Panc1 (cell line): ENCODE results near the gene WNK3. TPM values are rescaled to one million over a fixed set of nuclear protein-coding genes. Genes with fewer than 3 reads are reported as not detected.

ENCODE experiments used
- ATAC-seq: fragments of 200-7000 bp; cut with Tn5 transposase; 2 replicates; pipeline ENCODE4 v1.9.1; 2020; ENCODE audit warnings: mild to moderate bottlenecking, moderate library complexity
- BruUV-seq: library from RNA; stranded (reverse); fragments of 400-500 nt; replicated peaks from 2 replicates; lab custom pipeline; 2021; lab: Mats Ljungman, UMichigan
- CTCF ChIA-PET: fragments of 300-600 bp; sonication (Branson Sonifier 250); formaldehyde crosslinking; loops from one replicate; lab custom pipeline; 2022; ENCODE audit warnings: antibody characterized with exemption; lab: Charles Lee
- POLR2A ChIA-PET: fragments of 300-600 bp; sonication (Branson Sonifier 250); formaldehyde crosslinking; loops from one replicate; lab custom pipeline; 2022; ENCODE audit warnings: antibody characterized with exemption; lab: Charles Lee
- DNase-seq: peaks from one replicate; pipeline ENCODE4 v3.0.0-alpha.2; 2010; ENCODE audit warnings: low read depth, low spot score
- H3K27ac ChIP-seq: 2 replicates; pipeline ENCODE4 v1.5.1; 2011; ENCODE audit warnings: mild to moderate bottlenecking, low read length, inconsistent platforms
- H3K27me3 ChIP-seq: fragments of 200-500 bp; sonication (Bioruptor generic); 2 replicates; pipeline ENCODE4 v1.6.0; 2014; ENCODE audit warnings: low read length, inconsistent platforms; ENCODE audit not compliant: control insufficient read depth, insufficient read depth
- H3K36me3 ChIP-seq: fragments of 200-500 bp; sonication (Bioruptor generic); 2 replicates; pipeline ENCODE4 v1.5.1; 2014; ENCODE audit warnings: inconsistent platforms, mild to moderate bottlenecking, low read length, moderate library complexity; ENCODE audit not compliant: control insufficient read depth, insufficient read depth
- H3K4me1 ChIP-seq: 2 replicates; pipeline ENCODE4 v1.5.1; 2011; ENCODE audit warnings: inconsistent platforms, mild to moderate bottlenecking, low read length, moderate library complexity; ENCODE audit not compliant: control insufficient read depth, insufficient read depth
- H3K4me3 ChIP-seq, 2 experiments: 2 replicates each; pipeline ENCODE4 v1.5.1; 2011 to 2012; ENCODE audit warnings: low read depth in 2 of 2, low read length in 2 of 2, mild to moderate bottlenecking in 2 of 2, inconsistent platforms in 1 of 2, moderate library complexity in 1 of 2
- H3K9me3 ChIP-seq: fragments of 200-500 bp; sonication (Bioruptor generic); 2 replicates; pipeline ENCODE4 v1.5.1; 2014; ENCODE audit warnings: low read depth, mild to moderate bottlenecking, inconsistent platforms, low read length, moderate library complexity; ENCODE audit not compliant: control insufficient read depth, insufficient read depth
- CTCF ChIP-seq: fragments of 450-650 bp; IDR thresholded peaks from 2 replicates; pipeline ENCODE4 v1.5.1; 2017; ENCODE audit warnings: mild to moderate bottlenecking
- POLR2AphosphoS5 ChIP-seq: IDR thresholded peaks from 2 replicates; pipeline ENCODE4 v1.6.1; 2012; ENCODE audit warnings: mild to moderate bottlenecking, low read depth, low read length, moderate library complexity
- REST ChIP-seq, 2 experiments: IDR thresholded peaks; 2 replicates each; pipeline ENCODE4 v1.6.1; 2011 to 2012; ENCODE audit warnings: low read depth in 2 of 2, control low read depth in 1 of 2, low read length in 1 of 2, mild to moderate bottlenecking in 1 of 2, moderate library complexity in 1 of 2; ENCODE audit not compliant: insufficient read depth in 1 of 2
- SIN3A ChIP-seq: IDR thresholded peaks from 2 replicates; pipeline ENCODE4 v1.6.1; 2012; ENCODE audit warnings: low read depth, mild to moderate bottlenecking, low read length, moderate library complexity, borderline replicate concordance; ENCODE audit not compliant: insufficient read depth
- TCF7L2 ChIP-seq: IDR thresholded peaks from 2 replicates; pipeline ENCODE4 v1.6.1; 2011; ENCODE audit warnings: mild to moderate bottlenecking, low read depth, low read length, inconsistent platforms
- in situ Hi-C: cut with HindIII; loops from 2 replicates; pipeline ENCODE4 v1.10.0; 2016; ENCODE audit warnings: low sequenced_read_pairs, low pct_unique_long_range_greater_than_20kb
- intact Hi-C: fragments of 100-400 bp; cut with micrococcal nuclease; formaldehyde crosslinking; loops from one replicate; pipeline ENCODE4 v1.10.0; 2022; ENCODE audit not compliant: unreplicated experiment
- total RNA-seq: library from RNA; stranded (reverse); gene quantifications from one replicate; pipeline ENCODE4 v1.2.1, GENCODE V29; 2021; ENCODE audit not compliant: unreplicated experiment

The WNK3 gene
- total RNA-seq, 1 experiment from 2014 or later, result not detected

- no peak overlapping the region for H3K4me3 ChIP-seq
- DNase-seq (no peak), ATAC-seq (no peak)
- no TSS peak for BruUV-seq
- no peak for TF ChIP-seq TCF7L2
- no peak for TF ChIP-seq POLR2AphosphoS5
- no peak for TF ChIP-seq SIN3A
- TF ChIP-seq CTCF, result no peak
- TF ChIP-seq REST (IDR thresholded peaks at IDR 0.05; ENCODE audit: insufficient read depth in 1 of 2, low read depth in 2 of 2, low read length in 1 of 2), result no peak
- ChIA-PET POLR2A (no interaction called here), CTCF (no interaction called here)
- no peaks in the 10 kb centered on the region for H3K27me3 ChIP-seq
- in situ Hi-C loops (no loop called here), intact Hi-C loops (no loop called here)
- no peaks in the 10 kb centered on the region for H3K4me1 ChIP-seq
- H3K27ac ChIP-seq, result no peak overlapping the region
- no peaks in the 10 kb centered on the region for H3K9me3 ChIP-seq
- H3K36me3 ChIP-seq, result no peaks in the 10 kb centered on the region
Observed at GRCh38 chrX:54230435-54231148, 127.3 kb downstream of the WNK3 start.

- intact Hi-C loops, result no loop called here
- Histone ChIP-seq H3K4me3 (no peak overlapping the region), H3K4me1 (no peaks in the 10 kb centered on the region), H3K27ac (no peak overlapping the region), H3K36me3 (no peaks in the 10 kb centered on the region), H3K27me3 (no peaks in the 10 kb centered on the region), H3K9me3 (no peaks in the 10 kb centered on the region)
- DNase-seq, result no peak
- ChIA-PET CTCF (no interaction called here), POLR2A (no interaction called here)
- ATAC-seq, result no peak
- TF ChIP-seq TCF7L2 (no peak), REST (IDR thresholded peaks at IDR 0.05; ENCODE audit: insufficient read depth in 1 of 2, low read depth in 2 of 2, low read length in 1 of 2) (no peak), POLR2AphosphoS5 (no peak), CTCF (no peak), SIN3A (no peak)
- in situ Hi-C loops, result no loop called here
- no TSS peak for BruUV-seq
Observed at GRCh38 chrX:54223581-54223980, 134.3 kb downstream of the WNK3 start.
